Measurements from ENCODE around the gene GNAI3.

GNAI3 gene

DNA sequence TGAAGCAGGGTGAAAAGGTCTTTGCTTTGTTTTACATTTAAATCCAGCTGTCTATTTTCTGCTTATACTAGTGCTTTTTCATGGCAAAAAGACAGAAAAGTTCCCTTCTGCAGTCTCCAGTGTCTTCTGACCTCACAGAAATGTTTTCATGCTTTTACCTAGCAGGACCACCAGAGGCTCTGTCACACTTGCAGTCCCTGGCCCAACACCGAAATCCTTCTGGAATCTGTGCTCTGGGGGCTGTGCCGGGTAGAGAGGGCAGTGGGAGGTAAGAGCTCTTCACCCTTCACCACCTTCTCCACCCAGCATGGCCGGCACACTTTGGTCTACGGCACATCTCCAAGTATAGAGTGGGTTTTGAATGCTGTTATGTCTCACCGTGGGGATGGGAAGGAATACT, 50.2 kb downstream of the GNAI3 start:
- no peak for DNase-seq (ENCODE audit: low read depth in 2 of 2)

DNA sequence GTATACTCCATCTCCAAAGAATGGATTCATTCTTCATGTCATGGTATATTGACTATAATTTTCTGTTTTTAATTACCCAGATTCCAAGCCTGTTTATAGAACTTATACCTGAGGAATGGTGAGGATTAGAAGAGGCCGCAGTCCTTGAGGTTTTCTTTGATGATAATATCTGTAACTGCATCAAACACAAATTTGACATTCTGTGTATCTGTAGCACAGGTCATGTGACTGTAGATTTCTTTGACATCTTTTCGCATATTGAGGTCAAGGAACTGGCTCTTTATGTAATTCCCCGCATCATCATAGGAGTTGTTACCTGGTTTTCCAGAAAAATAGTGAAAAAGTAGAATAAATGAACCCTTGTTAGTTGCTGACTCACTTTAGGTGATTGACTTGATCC, 54.8 kb downstream of the GNAI3 start:
- no peak for DNase-seq (ENCODE audit: low read depth in 2 of 2)

DNA sequence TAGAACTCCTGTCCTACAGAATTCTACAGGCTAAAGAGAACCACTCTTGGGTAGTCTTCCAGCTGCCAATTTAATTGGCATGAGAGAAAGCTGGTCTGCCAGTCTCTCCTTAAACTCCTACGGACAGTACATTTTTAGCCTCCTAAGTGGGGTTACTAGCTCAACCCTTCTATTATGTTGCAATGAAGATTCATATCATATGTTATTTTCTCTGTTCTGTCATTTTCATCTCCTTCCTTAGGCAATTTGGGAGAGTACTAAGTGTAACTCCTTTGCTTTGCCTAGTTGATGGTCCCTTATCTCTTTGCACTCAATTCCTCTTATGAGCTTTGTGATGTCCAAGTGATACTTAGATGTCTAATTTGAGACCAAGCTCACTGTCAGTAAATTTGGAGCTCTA, 57.0 kb downstream of the GNAI3 start:
- no peak for DNase-seq (ENCODE audit: low read depth in 2 of 2)

DNA sequence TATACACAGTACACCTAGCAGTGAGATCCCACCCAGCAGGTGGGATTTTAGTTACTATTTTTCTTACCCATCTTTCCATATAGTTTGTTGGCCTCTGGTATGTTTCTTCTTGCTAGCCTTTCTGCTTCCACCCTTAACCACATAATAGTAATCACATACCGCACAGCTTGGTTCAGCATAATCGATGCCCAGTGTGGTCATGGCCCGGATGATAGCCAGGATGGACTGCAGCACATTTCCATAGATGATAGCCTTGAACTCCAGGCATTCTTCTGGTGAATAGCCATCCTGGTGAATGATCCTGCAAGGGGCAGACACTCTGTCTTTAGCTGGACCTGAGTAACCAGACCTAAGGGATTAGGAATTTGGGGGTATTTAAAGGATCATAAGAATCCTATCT, 61.5 kb downstream of the GNAI3 start:
- no peak for DNase-seq (ENCODE audit: low read depth in 2 of 2)

DNA sequence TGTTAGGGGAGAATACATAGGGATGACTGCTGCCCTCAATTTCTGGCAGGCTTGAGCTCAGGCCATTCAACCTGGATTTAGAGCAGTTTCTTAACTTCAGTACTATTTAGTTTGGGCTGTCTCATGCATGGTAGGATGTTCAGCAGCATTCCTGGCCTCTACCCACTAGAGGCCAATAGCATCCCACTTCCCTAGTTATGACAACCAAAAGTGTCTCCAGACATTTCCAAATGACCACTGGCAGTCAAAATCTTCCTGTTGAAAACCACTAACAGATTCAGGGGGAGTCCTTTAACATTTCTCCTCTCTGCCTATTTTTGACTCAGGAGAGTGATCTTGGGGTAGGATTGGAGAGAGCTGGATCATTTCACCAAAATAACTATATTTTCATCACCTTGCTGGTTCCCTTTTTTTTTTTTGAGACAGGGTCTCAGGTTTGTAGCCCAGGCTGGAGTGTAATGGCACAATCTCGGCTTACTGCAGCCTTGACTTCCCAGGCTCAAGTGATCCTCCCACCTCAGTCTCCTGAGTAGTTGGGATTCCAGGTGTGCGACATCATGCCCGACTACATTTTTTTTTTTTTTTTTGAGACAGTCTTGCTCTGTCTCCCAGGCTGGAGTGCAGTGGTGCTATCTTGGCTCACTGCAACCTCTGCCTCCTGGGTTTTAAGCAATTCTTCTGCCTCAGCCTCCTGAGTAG, 62.3 kb downstream of the GNAI3 start:
- no peak for DNase-seq (ENCODE audit: low read depth in 2 of 2)

DNA sequence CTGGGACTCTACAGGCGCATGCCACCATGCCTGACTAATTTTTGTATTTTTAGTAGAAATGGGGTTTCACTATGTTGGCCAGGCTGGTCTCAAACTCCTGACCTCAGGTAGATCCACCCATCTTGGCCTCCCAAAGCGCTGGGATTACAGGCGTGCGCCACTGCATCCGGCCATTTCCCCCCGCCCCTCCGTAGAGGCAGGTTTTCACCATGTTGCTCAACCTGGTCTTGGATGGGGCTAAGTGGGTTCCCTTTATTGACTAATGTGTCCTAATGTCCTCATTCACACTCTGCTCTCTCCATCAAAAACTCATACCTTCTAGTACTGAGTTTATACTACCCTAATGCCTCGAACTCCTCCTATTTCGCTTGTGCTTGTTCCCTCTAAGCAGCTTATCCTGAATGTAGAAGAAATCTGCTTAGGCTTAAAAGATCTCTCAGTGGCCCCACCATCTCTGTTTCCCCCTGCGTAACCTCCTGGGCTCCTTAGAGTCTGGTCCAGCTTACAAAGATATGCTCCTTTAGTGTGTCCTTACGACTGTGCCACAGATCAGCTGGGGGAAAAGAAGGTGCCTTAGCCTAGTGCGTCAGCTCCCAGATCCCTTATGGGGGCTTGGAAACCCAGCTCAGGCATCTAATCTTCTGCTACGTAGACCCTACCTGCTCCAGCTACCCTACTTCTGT, 63.0 kb downstream of the GNAI3 start:
- DNase-seq (ENCODE audit: low read depth in 2 of 2), result no peak

DNA sequence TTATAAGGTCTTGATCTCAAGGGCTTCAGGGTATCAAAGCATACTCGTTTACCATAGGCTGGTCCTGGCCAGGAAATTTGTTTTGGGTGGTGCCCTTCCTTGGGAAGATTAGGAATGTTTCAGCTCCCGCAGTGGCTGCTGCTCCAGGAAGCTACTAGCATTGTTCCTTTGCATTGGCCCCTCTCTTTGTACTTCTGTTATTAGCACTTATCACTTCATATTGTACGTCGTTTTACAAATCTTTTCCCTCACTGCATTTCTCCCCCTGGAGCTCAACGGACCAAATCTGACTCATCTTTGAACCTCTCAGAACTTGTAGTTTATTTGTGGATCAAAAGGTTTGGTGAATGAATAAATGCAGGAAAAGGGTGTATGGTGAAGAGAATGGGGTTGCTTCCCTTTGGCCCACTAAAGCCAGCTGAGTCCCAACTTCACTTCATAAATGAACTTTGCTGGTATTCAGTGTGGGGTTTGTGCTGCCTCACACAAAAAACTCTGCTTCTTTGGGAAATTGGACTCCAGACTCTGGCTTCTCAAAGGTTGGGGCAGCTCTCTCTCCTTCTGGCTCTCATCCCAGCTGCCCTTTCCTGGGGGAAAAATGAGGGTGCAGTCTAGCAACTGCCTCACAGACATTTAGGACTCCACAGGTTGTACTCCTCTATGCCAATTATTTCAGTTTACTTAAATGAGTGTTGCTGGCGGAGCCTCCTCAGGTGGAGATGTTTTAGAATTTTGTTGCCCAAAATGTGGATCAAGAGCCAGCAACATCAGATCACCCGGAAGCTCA, 65.1 kb downstream of the GNAI3 start:
- DNase-seq (ENCODE audit: low read depth in 2 of 2), result no peak

DNA sequence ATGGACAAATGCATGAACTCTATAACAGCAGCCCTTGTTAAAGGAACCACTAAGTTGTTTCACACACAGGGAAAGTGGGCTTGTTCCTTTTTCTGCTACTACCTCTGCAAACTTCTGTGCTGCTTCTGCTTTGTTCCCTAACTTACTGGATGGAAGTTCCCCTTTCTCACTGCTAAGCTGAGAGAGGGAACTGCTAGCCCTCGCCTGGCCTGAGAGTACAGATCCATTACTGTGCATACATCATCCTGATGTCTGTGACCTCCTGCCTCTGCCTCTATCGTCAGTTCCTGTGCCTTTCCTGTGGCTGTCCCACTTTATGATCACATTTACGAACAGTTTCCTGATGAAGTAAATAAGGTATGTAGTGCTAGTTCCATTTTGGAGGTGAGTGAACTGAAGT, 67.5 kb downstream of the GNAI3 start:
- no peak for DNase-seq (ENCODE audit: low read depth in 2 of 2)

DNA sequence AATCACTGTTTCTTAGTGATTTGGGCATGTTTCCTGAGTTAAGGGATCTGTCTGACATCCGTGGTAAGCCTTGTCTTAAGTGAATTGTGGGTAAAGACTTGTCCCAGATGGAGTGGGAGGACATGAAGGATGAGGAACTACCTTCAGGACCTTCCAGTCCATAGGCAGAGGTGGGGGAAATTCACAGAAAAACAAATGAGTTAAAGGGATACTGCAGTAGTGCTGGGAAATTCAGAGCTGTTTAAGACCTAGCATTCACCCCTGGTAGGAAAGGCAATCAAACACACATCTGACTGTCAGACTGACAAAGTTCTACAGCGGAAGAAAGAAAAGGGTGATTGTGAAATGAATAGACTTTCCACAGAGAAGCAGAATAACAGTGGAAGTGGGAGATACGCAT, 68.0 kb downstream of the GNAI3 start:
- DNase-seq (ENCODE audit: low read depth in 2 of 2), result no peak

DNA sequence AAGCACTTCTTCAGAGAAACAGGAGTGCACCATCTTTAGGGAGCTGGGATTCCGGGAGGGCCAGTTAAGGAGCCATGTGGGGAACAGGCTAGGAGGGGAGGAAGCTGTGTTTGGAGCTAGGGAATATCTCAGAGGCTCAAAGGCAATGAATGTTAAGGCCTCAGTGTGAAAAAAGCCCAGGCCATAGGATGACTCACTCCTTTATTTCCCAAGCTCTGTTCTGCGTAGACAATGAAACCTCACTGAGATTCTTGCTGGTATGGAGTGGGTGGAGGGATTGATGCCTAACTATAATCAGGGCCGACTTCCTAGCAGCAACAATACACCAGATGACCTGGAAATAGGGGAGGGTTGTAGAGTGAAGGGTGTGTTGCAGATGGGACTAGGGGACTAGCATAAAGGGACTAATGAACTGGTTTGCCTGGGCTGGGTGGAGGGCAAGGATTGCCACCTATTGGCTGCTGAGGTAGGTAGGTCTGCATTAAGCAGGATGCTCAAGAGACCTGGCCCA, 68.9 kb downstream of the GNAI3 start:
- DNase-seq (ENCODE audit: low read depth in 2 of 2), result no peak

DNA sequence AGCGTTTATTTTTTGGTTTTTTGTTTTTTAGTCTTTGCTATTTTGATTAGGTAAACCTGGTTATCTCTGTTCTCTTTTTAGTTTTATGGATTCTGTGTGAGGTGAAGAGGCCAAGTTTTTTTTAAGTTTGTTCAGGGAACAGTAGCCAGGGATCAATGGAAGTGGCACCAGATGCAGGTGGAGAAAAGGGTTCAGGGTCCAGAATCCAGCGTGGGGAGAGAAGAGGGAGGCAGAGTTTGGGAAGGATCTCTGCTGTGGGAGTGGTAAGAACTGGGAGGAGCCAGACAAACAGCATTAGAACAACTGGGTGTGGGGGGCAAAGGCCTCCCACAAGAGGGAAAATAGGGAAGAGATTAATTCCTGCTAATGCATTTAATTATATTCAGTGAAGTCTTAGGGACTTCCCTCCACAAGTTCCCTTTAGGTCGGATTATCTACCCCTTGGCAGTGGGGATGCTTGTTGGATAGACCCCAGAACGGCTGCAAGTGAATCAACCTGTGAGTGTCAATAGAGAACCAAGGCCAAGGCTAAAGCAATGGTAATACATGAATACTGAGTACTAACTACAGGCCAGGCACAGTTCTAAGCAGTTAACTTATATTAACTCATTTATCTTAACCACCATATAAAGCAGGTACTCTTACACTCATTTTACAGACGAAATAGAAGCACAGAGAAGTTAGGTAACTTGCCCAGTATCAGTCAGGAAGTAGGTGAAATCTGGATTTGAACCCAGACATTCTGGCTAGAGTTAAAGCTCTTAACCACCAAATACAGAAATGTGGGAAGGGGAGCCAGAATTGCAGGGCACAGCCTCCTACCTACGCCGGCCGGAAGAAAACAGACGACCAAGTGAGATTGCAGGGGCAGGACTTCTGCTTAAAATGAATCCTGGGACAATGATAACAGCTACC, 70.5 kb downstream of the GNAI3 start:
- no peak for DNase-seq (ENCODE audit: low read depth in 2 of 2)

DNA sequence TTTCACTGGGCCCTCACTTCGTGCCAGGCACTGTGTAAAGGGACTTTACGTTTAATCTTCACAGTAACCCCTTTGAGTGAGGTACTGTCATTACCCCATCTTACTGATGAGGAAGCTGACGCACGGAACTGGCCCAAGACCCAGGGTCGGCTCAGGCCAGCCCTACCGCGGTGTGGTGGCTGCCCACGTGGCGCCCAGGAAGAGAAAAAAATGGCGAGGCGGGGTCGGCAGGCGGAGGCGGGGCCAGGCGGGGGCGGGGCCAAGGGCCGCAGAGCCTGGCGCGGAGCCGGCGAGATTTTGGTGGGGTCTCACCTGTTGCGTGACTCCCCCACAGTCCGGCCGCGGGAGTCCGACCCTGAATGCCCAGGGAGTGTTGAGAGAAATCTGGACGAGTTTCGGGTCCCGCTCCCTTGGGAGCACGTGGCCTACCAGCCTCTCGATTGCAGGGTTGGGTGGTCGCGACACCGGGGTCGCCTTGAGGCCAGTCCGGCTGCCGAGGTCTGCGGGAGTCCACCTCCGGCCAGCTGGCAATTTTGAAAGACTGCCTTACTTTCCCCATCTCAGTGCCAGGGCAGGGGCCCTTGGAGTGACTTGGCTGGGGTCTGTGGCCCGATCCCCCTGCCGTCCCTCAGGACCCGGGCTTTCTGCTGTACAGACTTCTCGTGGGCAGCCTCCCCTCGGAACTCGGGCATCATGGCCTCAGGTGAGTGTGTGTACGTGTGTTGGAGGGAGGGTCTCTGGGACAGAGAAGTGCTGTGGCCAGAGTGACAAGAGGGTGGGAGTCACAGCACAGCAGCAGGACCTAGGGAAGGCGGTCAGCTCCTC, 71.4 kb downstream of the GNAI3 start, which contains the start of the genes AMPD2 and GNAT2:
TSS of gene AMPD2 (plus strand) at position 262 of the 825 bp plus-strand sequence. CDS start 1,339 bp downstream, outside the sequence.
TSS of gene GNAT2 (minus strand) at position 41 of the 825 bp plus-strand sequence. CDS start 6,746 bp downstream, outside the sequence.
- peak; percentile 20 to 53 for DNase-seq (ENCODE audit: low read depth in 2 of 2)

DNA sequence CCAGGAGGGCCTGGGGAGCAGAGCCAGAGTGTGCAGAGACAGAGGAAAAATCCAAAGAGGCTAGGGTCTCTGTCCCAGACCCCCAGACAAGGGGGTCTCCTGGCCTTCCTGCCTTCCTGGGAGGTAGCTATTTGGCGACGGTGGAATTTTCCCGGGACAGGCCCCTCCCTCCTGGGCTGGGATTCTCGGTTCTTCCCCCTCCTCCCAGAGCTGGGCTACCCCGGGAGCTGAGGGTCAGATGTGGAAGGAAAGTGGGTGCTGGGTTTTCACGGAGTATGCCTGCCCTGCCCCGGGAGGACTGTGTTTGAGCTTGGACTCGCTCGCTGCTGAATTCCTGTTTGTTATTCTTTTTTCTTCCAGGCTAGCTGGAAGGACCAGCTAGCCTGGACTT, 72.0 kb downstream of the GNAI3 start:
- no peak for DNase-seq (ENCODE audit: low read depth in 2 of 2)

DNA sequence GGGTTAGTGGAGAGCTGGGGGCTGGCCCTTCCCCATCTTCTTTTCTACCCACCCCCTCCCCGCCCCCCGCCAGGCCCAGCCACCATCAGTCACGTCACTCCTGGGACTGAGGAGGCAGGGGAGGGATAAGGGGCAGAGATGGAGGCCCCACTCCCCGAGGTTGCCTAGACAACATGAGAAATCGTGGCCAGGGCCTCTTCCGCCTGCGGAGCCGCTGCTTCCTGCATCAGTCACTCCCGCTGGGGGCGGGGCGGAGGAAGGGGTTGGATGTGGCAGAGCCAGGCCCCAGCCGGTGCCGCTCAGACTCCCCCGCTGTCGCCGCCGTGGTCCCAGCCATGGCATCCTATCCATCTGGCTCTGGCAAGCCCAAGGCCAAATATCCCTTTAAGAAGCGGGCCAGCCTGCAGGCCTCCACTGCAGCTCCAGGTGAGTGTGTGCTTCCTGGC, 72.4 kb downstream of the GNAI3 start:
- peak; percentile 83 to 95 for DNase-seq (ENCODE audit: low read depth in 2 of 2)

DNA sequence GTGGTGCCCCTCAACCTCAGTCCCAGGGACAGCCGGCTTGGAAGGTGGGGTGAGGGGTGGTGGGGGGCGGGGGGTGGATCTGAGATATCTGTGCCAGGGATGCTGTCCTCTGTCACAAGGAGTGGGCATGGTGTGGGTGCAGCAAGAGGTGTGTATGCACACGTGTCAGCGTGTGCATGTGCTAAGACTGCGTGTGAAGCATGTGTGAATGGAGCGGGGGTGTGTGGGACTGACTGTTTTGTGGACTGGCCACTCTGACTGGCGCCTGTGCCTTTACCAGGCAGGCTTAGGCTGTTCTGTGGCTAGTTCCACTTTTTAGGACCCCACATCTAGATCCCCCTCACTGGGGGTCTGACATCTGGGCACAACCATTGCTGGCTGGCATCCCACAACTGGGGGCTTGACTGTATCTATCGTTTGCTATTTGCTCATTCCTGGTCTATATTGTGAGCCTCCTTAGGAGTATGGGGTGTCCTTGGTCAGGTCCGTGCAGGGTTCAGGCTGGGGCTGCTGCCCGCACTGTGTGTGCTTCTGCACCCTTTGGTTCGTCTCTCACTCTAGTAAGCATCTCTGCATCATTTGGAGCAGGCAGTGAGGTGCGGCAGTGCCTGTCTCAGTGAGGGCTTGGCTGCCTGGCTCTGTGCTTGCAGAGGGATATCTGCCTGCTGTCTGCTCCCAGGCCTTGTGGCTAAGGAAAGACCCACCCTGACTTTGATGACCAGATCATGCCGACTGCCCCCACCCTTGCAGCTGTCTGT, 73.1 kb downstream of the GNAI3 start:
- DNase-seq (ENCODE audit: low read depth in 2 of 2), result no peak

DNA sequence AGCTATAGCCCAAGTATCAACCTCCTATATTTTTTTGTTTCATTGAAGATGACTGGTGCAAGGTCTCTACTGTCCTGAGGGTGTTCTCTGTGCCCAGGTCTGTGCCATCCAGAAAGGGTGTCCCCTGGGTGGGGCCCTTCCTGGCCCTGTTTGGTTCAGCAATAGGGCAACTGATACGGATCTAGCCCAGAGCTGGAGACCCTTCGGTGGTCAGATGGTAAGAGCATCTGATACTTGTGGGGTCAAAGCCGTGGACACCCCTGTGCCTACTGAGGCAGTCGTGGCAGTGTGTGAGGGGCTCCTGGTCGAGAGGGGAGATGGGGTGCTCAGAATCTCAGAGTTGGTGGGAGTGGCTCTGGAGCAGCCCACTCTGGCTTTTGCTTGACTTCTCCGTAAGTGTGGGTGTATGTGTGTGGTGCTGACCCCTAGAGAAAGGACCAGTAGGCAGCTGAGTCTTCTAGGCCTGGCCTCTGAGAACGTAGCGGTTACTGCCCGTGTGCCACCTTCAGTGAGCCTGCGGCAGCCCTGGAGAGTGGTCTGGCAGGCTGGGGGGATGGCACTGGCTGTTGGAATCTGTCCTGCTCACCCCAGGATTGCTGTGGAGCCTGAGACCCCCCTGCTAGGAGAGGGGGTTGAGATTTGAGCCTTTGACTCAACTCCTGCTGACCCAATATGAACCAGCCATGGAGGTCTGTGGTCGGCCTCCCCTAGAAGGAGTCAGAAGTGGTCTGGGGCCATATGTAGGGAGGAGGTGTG, 73.9 kb downstream of the GNAI3 start:
- DNase-seq (ENCODE audit: low read depth in 2 of 2), result no peak

DNA sequence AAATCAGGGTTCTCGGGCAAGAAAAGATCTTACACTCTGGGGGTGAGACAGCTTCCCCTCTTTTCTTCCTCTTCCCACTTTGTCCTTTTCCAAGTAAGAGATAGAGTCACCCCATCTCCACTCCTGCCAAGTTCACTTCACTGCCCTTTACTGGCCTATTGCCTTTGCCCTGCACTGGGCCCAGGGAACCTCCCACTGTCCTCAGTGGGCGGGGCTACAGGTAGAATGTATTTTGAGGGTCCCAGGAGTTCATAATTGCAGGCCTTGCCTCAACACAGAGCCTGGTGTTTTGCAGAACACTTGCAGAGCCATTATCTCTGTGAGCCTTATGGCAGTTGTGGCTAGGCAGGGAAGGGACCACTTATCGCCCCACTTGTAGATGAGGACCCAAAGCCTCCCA, 74.5 kb downstream of the GNAI3 start:
- DNase-seq (ENCODE audit: low read depth in 2 of 2), result no peak

DNA sequence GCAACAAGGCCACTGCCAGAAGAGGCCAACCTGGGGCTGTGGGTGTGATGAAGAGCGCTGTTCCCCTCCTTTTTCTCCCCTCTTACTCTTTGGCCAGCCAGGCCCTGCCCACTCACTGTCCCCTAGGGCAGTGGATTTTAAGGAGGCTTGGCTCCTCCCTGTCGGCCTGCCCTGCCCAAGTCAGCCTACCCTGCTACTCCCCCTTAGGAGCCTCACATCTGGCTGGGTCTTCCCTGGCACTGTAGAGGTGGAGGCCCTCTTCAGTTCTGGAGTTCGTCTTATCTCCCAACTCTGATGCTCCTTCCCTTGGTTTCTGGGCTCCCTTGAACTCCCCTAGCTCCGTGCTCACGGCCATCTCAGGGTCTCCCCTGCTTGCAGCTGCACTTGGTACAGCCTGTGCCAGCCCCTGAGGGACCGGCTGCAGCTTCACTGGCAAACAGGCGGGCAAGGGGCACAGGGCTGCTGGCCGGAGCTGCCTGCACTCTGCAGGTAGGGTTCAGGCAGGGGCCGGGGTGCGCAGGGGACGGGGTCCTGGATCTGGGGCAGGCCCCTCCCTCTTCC, 75.3 kb downstream of the GNAI3 start:
- no peak for DNase-seq (ENCODE audit: low read depth in 2 of 2)

Measured in stimulated activated CD4-positive, alpha-beta T cell treated with anti-CD3 and anti-CD28 coated beads, Interleukin-1b, Interleukin-23, amount 100 ng/mL, for 1 hour (primary cell).